ENCODE data around the gene ANXA1. TPM values are rescaled to one million over a fixed set of nuclear protein-coding genes. Genes with fewer than 3 reads are reported as not detected.

Gene ANXA1
- total RNA-seq, 1 experiment from 2014 or later = 486 TPM

GRCh38 chr9:73206851-73207250, 55.2 kb downstream of the ANXA1 start:
- intact Hi-C loops (cut with micrococcal nuclease) = loop anchor here (10.0 kb wide), 1 partner anchor 798 kb away; no protein-coding TSS in a partner anchor

GRCh38 chr9:73210886-73211666, 59.4 kb downstream of the ANXA1 start:
- Histone ChIP-seq H2AFZ (ENCODE audit: low read depth, low read length, poor library complexity, severe bottlenecking) (no peak overlapping the region), H4K20me1 (ENCODE audit: insufficient read depth) (no peaks in the 10 kb centered on the region), H3K4me2 (ENCODE audit: low read length) (no peak overlapping the region), H3K4me3 (replicated peaks in 1 of 2; ENCODE audit: low read depth in 1 of 2, low read length in 2 of 2) (no peak overlapping the region), H3K79me2 (ENCODE audit: insufficient read depth, low read length) (no peaks in the 10 kb centered on the region), H3K9me3 (ENCODE audit: control insufficient read depth in 1 of 2, insufficient read depth in 1 of 2, low read depth in 1 of 2, low read length in 2 of 2) (no peaks in the 10 kb centered on the region), H3K27me3 (ENCODE audit: insufficient read depth, low read length) (peaks cover 46% of the 10 kb centered on the region), H3K9ac (ENCODE audit: low read length) (no peak overlapping the region), H3K4me1 (ENCODE audit: control insufficient read depth in 1 of 2, insufficient read depth in 2 of 2, low read length in 2 of 2) (no peaks in the 10 kb centered on the region), H3K36me3 (ENCODE audit: control insufficient read depth in 1 of 2, insufficient read depth in 2 of 2, low read length in 2 of 2) (no peaks in the 10 kb centered on the region), H3K9me2 (ENCODE audit: insufficient read depth) (no peaks in the 10 kb centered on the region), H3K27ac (ENCODE audit: low read depth, low read length) (no peak overlapping the region)
- ATAC-seq (no peak), DNase-seq (ENCODE audit: low read depth, low spot score) (no peak)
- BruUV-seq (replicated peaks) = no TSS peak
- RAD21 ChIA-PET (ENCODE audit: low non-redundant PET in 1 of 2, low total read pairs in 2 of 2, uncharacterized antibody in 2 of 2, unreplicated experiment in 2 of 2) = no interaction called here
- CTCF ChIA-PET = no interaction called here
- TF ChIP-seq EGR1 (IDR thresholded peaks at IDR 0.05; ENCODE audit: low read depth) (no peak), SIN3A (IDR thresholded peaks at IDR 0.05; ENCODE audit: low read depth) (no peak)
- intact Hi-C loops (cut with micrococcal nuclease) = no loop called here
- POLR2A ChIA-PET = no interaction called here

More at GRCh38 chr9:73206851-73207250, 55.2 kb downstream of the ANXA1 start:
- Histone ChIP-seq H3K9me3 (ENCODE audit: control insufficient read depth in 1 of 2, insufficient read depth in 1 of 2, low read depth in 1 of 2, low read length in 2 of 2) (no peaks in the 10 kb centered on the region), H3K4me2 (ENCODE audit: low read length) (no peak overlapping the region), H3K27me3 (ENCODE audit: insufficient read depth, low read length) (peaks cover 16% of the 10 kb centered on the region; the same call in 1 of the 2 replicates), H3K4me3 (replicated peaks in 1 of 2; ENCODE audit: low read depth in 1 of 2, low read length in 2 of 2) (no peak overlapping the region), H3K36me3 (ENCODE audit: control insufficient read depth in 1 of 2, insufficient read depth in 2 of 2, low read length in 2 of 2) (no peaks in the 10 kb centered on the region), H4K20me1 (ENCODE audit: insufficient read depth) (no peaks in the 10 kb centered on the region), H3K9me2 (ENCODE audit: insufficient read depth) (no peaks in the 10 kb centered on the region), H3K9ac (ENCODE audit: low read length) (no peak overlapping the region), H2AFZ (ENCODE audit: low read depth, low read length, poor library complexity, severe bottlenecking) (no peak overlapping the region), H3K79me2 (ENCODE audit: insufficient read depth, low read length) (no peaks in the 10 kb centered on the region), H3K4me1 (ENCODE audit: control insufficient read depth in 1 of 2, insufficient read depth in 2 of 2, low read length in 2 of 2) (no peaks in the 10 kb centered on the region), H3K27ac (ENCODE audit: low read depth, low read length) (no peak overlapping the region)
- ChIA-PET CTCF (no interaction called here), RAD21 (ENCODE audit: low non-redundant PET in 1 of 2, low total read pairs in 2 of 2, uncharacterized antibody in 2 of 2, unreplicated experiment in 2 of 2) (no interaction called here), POLR2A (no interaction called here)
- no peak for TF ChIP-seq ZFX (IDR thresholded peaks at IDR 0.05)
- no peak for TF ChIP-seq EZH2phosphoT487 (IDR thresholded peaks at IDR 0.05; ENCODE audit: borderline replicate concordance)
- DNase-seq (ENCODE audit: low read depth, low spot score) = no peak
- no TSS peak for BruUV-seq (replicated peaks)
- ATAC-seq = no peak
